VCaP (cell line): ENCODE data around the gene GAD2.

Source experiments
- H3K27ac ChIP-seq: fragments of 450-650 bp; 2 replicates; pipeline ENCODE4 v1.5.1; 2017
- TF ChIP-seq, protein P1 (sequence below): fragments of 450-650 bp; conservative IDR thresholded peaks from 2 replicates; pipeline ENCODE4 v1.5.1; 2017; ENCODE audit warnings: mild to moderate bottlenecking, moderate library complexity

The GAD2 gene

DNA sequence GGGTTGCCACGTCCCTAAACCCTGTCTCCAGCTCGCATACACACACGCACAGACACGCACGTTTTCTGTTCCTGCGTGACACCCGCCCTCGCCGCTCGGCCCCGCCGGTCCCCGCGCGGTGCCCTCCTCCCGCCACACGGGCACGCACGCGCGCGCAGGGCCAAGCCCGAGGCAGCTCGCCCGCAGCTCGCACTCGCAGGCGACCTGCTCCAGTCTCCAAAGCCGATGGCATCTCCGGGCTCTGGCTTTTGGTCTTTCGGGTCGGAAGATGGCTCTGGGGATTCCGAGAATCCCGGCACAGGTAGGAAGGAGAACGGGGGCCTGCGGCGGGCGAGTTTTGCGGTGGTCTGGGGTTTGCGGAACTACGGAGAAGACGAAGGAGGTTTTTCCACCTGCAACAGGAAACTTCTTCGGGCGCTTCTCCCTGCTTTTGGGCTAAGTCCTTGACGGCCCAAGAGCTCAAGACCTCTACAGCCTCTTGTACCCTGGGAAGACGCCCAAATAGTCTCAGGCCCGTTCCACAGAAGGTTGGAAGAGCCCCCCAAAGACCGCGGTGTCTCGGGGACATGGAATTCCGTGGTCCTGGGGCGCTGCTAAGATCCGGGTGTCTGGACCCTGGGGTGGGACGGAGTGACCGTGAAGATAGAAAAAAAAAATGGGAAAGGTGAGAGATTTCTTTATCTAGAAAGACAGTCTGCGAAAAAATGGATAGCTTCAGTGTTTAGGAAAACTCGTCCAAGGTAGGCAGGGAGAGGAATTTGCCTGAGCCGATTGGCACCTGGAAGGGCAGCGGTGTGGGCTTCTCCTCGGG is at the start of gene GAD2:
GAD2 (plus strand) TSS at position 190 of the 811 bp plus-strand sequence; CDS start at position 226, 36 bp downstream.
- H3K27ac ChIP-seq: no peak within 1 kb of the TSS
- TF ChIP-seq, protein P1, sequence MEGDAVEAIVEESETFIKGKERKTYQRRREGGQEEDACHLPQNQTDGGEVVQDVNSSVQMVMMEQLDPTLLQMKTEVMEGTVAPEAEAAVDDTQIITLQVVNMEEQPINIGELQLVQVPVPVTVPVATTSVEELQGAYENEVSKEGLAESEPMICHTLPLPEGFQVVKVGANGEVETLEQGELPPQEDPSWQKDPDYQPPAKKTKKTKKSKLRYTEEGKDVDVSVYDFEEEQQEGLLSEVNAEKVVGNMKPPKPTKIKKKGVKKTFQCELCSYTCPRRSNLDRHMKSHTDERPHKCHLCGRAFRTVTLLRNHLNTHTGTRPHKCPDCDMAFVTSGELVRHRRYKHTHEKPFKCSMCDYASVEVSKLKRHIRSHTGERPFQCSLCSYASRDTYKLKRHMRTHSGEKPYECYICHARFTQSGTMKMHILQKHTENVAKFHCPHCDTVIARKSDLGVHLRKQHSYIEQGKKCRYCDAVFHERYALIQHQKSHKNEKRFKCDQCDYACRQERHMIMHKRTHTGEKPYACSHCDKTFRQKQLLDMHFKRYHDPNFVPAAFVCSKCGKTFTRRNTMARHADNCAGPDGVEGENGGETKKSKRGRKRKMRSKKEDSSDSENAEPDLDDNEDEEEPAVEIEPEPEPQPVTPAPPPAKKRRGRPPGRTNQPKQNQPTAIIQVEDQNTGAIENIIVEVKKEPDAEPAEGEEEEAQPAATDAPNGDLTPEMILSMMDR: no peak

GRCh38 chr10:26169466-26169865 is 47.1 kb upstream of the GAD2 start:
- H3K27ac ChIP-seq: no peak overlapping the region
- TF ChIP-seq, protein P1: no peak

DNA sequence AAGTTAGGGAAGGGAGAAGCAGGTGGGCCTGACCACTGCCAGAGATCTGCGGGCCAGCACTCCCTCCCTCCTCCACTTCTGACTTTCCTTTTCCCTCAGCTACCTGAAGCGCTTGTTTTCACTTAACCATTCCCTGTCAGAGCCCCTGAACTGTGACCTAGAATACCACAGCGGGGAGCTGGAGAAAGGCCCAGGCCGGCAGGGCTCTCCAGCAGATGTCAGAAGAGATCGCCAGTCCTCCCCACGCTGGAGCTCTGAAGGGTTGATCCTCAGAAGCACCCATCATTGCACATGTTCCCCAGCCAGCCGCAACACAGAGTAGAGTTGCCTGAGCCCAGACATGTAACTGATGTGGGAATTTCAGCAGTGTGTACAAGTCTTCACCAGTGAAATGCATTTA is 44.4 kb upstream of the GAD2 start:
- TF ChIP-seq, protein P1: no peak
- no peak overlapping the region for H3K27ac ChIP-seq

DNA sequence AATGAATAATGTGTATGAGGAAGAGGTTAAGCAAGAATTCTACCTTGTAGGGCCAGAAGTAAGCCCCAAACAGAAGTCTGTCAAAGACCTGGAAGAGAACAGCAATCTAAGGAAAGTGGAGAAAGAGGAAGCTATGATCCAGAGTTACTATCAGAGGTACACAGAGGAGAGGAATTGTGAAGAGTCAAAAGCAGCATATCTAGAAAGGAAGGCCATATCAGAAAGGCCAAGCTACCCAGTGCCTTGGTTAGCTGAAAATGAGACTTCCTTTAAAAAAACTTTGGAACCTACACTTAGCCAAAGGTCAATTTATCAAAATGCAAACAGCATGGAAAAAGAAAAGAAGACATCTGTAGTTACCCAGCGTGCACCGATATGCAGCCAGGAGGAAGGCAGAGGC is 42.7 kb upstream of the GAD2 start:
- no peak overlapping the region for H3K27ac ChIP-seq
- TF ChIP-seq, protein P1: no peak

DNA sequence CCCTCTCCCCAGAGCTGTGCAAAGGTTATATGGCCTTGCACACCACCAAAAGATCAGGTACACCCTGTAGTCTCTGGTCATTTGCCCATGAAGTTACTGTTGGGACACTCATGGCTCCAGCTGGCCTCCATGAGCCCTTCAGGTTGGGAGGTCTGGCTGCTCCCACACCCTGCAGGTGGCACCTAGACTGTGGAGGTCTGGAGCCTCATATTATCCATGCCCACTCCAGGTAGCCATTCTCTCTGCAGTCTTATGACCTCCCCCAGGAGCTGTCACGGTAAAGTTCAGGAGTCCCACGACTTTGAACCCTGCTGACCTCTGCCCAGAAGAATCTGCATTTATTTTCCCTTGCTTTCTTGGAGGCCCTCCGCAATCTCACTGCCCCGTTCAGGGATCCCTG is 39.2 kb upstream of the GAD2 start:
- TF ChIP-seq, protein P1: no peak
- no peak overlapping the region for H3K27ac ChIP-seq

DNA sequence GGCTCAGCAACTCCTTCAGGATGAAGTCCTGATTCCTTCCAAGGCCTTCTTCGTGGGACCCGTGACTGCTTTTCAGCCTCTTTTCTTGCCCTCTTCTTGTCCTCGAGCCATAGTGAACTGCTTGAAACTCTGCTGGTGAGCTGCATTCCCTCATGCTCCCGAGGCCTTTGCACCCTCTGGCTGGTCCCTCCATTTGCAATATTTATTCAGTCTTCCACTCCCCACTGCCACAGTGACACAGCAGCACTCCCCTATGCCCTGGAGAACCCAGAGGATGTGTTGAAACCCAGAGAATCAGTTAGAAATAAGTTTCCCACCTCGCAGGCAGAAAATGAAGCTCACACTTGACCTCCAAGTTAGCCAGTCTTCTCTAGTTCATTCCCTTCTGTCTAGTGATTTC is 22.3 kb upstream of the GAD2 start:
- TF ChIP-seq, protein P1: no peak
- H3K27ac ChIP-seq: no peak overlapping the region

DNA sequence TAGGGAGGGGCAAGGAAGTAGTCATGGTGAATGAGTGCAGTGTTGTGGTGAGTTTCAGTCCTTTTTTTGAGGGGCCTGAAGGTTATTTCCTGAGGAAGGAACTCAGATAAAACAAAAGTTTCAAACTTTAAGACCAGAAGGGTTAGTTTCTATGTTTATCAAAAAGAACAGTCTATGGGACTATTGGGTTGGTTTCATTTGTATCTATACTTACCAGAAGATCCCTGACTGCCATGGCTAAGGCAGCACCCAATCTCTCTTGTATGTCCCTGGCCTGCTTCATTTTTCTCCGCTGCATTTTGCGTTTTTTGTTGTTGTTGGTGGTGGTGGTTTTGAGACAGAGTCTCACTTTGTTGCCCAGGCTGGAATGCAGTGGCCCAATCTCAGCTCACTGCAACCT is 19.3 kb upstream of the GAD2 start:
- H3K27ac ChIP-seq: no peak overlapping the region
- TF ChIP-seq, protein P1: no peak
